Activated naive CD4-positive, alpha-beta T cell treated with anti-CD3 and anti-CD28 coated beads, Interleukin-2, amount 50 U/mL, for 24 hours (primary cell): ENCODE measurements around the gene SPATA2L.
A peak's percentile ranks its signal among the peaks of the same experiment; 100 is the strongest.

Experiments
- H3K27ac Mint-ChIP-seq: one replicate; pipeline ENCODE4 v1.8.0; 2021; ENCODE audit warnings: mild to moderate bottlenecking, mixed read lengths
- H3K27me3 Mint-ChIP-seq: one replicate; pipeline ENCODE4 v1.8.0; 2021; ENCODE audit warnings: mixed read lengths
- H3K36me3 Mint-ChIP-seq: one replicate; pipeline ENCODE4 v1.8.0; 2021; ENCODE audit warnings: mixed read lengths
- H3K4me1 Mint-ChIP-seq: one replicate; pipeline ENCODE4 v1.8.0; 2021; ENCODE audit warnings: mixed read lengths
- H3K4me3 Mint-ChIP-seq: one replicate; pipeline ENCODE4 v1.8.0; 2021; ENCODE audit warnings: mild to moderate bottlenecking, mixed read lengths
- H3K9me3 Mint-ChIP-seq: one replicate; pipeline ENCODE4 v1.8.0; 2021; ENCODE audit warnings: mixed read lengths

Gene SPATA2L

DNA sequence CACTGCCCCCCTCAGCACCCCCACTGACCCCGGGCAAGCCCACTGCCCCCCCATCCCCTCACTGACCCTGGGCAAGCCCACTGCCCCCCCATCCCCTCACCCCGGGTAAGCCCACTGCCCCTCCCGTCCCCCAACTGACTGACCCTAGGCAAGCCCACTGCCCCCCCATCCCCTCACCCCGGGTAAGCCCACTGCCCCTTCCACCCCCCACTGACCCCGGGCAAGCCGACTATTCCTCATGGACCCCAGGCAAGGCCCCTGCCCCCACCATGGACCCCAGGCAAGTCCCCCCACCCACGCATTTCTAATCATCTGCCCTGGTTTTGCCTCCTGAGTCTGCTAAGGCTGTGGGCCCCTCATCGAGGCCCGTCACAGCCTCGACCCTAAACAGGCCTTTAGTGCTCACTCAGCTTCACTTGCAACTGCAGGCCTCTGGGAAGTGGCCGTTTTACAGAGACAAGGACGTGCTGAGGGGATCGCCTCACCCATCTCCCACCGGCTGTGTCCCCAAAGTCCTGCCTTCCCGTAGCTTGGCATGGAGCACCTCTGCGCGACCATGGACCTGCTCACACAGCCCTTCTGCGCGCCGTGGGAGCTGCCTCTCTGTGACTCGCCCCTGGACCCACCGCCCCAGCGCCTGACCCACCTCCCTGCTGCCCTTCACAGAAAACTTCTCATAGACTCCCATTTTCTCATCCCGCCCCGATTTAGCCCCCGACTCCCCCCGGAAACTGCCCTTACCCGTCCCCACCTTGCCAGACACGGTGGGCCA, 15.6 kb upstream of the SPATA2L start:
- no peaks in the 10 kb centered on the region for H3K27me3 Mint-ChIP-seq
- H3K4me3 Mint-ChIP-seq: no peak overlapping the region
- peaks cover 24% of the 10 kb centered on the region for H3K4me1 Mint-ChIP-seq
- no peaks in the 10 kb centered on the region for H3K9me3 Mint-ChIP-seq
- H3K36me3 Mint-ChIP-seq: peaks cover 4% of the 10 kb centered on the region
- peak overlapping the region; percentile 23 for H3K27ac Mint-ChIP-seq

DNA sequence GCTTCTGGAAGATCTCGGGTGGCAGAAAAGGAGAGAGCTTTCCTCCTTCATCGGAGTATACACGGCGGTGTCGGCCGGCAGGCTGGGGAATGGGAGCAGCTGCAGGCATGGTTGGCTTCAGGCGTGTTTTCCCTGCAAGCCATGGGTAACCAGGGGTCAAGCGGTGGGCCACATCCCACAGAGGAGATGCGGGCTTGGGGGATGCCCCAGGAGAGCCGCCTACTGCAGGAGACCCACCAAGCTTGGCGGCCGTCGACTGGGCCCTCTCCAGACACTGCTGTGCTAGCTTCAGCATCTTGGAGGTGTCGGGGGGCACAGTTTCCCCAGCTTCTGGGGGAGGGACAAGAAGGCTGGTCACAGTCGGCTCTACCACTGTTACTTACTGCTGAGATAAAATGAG, 15.0 kb upstream of the SPATA2L start:
- no peaks in the 10 kb centered on the region for H3K9me3 Mint-ChIP-seq
- peaks cover 24% of the 10 kb centered on the region for H3K4me1 Mint-ChIP-seq
- no peaks in the 10 kb centered on the region for H3K27me3 Mint-ChIP-seq
- no peak overlapping the region for H3K4me3 Mint-ChIP-seq
- H3K27ac Mint-ChIP-seq: no peak overlapping the region
- H3K36me3 Mint-ChIP-seq: peaks cover 4% of the 10 kb centered on the region

DNA sequence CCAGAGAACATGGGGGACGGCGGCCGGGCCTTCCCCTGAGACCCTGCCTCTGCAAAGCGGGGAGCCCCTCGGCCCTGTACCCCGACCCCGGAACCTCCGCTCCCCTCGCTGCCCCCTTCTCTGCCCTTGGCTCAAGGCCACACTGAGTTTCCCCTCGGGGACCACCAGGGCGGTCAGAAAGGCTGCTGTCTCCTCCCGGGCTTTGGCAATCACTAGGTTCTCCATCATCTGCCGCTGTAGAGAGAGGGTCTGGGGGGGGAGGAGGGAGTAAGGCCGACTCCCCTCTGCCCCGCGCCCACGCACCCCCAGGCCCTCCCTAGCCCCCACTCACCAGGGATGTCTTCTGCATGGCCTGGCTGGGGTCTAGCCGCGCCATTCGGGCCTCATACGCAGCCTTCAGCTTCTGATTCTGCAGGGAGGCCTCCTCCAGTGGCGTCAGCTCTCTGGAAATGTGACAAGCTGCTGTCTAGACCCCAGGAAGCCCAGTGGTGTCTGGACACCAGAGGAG, 10.8 kb upstream of the SPATA2L start:
- no peaks in the 10 kb centered on the region for H3K27me3 Mint-ChIP-seq
- H3K4me1 Mint-ChIP-seq: peaks cover 6% of the 10 kb centered on the region
- H3K9me3 Mint-ChIP-seq: no peaks in the 10 kb centered on the region
- peaks cover 4% of the 10 kb centered on the region for H3K36me3 Mint-ChIP-seq
- H3K4me3 Mint-ChIP-seq: peak overlapping the region; percentile 80
- H3K27ac Mint-ChIP-seq: peak overlapping the region; percentile 72

DNA sequence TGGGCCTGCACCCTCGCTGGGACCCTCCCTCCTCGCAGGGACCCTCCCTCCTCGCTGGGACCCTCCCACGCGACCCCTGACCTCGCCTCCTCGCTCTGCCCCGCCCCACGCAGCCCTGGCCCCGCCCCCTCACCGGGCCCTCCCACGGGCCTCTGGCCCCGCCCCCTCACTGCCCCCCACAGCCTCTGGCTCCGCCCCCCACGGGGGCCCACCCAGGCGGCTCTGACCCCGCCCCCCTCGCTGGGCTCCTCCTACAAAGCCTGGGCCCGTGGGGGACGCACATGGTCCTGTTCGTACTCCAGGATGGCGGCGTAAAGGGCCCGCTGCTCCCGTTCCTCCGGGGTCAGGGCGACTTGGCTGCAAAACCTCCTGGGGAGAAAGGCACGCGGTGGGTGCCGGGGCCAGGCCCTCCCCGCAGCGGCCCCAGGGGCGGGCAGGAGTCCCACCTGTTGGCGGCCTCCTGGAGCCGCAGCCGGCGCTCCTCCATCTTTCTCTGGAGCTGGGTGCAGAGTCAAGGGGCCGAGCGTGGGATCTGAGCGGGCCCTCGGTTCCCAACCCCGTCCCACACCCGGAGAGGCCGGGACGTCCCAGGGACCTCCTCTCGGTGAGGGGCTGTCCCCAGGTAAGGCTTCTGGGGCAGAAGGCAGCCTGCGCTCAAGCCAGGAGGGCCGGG, 10.2 kb upstream of the SPATA2L start:
- H3K36me3 Mint-ChIP-seq: peaks cover 4% of the 10 kb centered on the region
- H3K27ac Mint-ChIP-seq: no peak overlapping the region
- H3K4me3 Mint-ChIP-seq: peak overlapping the region; percentile 80
- peaks cover 6% of the 10 kb centered on the region for H3K4me1 Mint-ChIP-seq
- no peaks in the 10 kb centered on the region for H3K27me3 Mint-ChIP-seq
- no peaks in the 10 kb centered on the region for H3K9me3 Mint-ChIP-seq

DNA sequence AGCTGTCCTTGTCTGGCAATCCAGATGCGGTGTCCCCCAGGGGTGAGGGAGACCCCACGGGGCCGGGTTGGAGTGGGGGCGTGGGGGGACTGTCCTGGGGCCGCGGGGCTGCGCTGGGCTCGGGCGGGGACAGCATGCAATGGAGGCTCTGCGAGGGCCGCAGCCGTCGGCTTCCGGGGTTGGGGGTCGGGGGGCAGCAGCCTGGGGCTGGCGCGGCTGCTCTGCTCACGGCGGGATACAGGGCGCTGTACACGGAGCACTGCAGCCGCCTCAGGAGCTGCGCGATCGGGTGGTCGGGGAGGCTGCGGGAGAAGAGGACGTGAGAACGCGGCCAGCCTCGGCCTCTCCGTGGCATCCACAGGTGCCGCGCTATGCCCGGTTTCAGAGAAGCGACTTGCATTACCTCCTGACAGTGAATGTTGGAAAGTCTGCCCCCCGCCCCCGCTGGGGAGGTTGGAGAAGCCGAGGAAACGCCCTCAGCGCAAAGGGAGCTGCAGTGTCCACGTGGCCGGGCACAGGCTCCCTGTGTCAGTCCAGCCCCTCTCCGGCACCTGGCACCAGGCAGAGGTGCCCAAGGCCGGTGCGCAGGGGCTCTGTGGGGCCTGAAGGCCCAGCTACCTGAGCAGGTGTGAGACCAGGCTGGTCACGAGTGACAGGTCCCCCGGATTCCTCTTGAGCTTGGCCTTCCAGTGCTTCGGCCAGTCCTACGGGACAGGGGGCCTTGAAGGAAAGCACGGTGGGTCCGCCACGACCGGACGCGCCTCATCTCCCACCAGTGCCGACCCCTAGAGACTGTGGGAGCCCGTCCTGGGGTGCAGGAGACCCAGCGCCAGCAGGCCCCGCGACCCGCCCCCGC, 9.4 kb upstream of the SPATA2L start:
- no peak overlapping the region for H3K27ac Mint-ChIP-seq
- H3K4me3 Mint-ChIP-seq: no peak overlapping the region
- peaks cover 13% of the 10 kb centered on the region for H3K4me1 Mint-ChIP-seq
- H3K27me3 Mint-ChIP-seq: no peaks in the 10 kb centered on the region
- no peaks in the 10 kb centered on the region for H3K9me3 Mint-ChIP-seq
- peaks cover 2% of the 10 kb centered on the region for H3K36me3 Mint-ChIP-seq

DNA sequence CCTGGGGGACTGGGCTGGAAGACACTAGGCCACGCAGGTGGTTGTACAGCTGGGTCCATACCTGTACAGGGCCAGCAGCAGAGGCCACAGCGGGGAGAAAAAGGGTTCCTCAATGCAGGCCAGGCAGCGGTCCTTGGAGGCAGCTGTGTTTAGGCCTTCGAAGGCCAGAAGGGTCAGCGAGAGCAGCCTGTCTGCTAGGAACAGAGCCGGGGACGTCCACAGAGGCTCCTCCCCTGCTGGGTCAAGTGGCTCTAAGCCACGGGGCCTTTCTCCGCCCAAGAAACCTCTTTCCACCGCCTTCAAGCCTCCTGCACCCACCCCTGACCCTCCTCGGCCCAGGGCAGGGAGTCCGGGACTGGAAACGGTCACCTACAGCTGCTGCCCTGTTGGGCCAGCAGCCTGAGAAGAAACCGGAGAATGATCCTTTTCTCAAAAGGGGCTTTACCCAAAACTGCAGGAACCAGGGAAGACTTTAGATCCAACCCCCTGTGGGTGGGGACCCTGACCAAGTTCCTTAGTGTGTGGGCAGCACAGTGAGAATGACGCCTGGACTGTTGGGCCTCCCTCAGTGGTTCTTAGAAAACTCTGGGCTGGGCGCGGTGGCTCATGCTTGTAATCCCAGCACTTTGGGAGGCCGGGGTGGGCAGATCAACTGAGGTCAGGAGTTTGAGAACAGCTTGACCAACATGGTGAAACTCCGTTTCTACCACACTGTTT, 8.4 kb upstream of the SPATA2L start:
- H3K27me3 Mint-ChIP-seq: no peaks in the 10 kb centered on the region
- H3K4me3 Mint-ChIP-seq: peak overlapping the region; percentile 30
- peaks cover 14% of the 10 kb centered on the region for H3K4me1 Mint-ChIP-seq
- H3K36me3 Mint-ChIP-seq: peaks cover under 1% of the 10 kb centered on the region
- H3K27ac Mint-ChIP-seq: peak overlapping the region; percentile 68
- no peaks in the 10 kb centered on the region for H3K9me3 Mint-ChIP-seq

DNA sequence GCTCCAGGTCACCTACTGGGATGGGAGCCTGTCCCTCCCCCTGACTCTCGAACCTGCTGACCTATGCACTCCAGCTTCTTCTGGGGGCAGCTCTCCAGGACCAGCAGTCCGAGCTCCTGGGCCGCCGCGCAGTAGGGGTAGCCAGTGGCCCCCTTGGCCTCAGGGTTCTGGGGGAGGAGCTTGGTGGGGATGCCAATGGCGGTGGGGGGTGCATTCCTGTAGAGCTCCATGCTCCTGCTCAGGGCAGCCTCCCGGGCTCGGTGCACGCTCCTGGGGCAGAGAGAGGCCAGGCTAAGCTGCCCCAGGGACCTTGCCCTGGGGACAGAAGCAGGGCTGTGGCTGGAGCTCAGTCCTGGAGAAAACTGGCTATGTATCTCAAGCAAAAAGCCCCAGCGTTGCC, 7.7 kb upstream of the SPATA2L start:
- Mint-ChIP-seq H3K9me3 (no peaks in the 10 kb centered on the region), H3K4me3 (no peak overlapping the region)

DNA sequence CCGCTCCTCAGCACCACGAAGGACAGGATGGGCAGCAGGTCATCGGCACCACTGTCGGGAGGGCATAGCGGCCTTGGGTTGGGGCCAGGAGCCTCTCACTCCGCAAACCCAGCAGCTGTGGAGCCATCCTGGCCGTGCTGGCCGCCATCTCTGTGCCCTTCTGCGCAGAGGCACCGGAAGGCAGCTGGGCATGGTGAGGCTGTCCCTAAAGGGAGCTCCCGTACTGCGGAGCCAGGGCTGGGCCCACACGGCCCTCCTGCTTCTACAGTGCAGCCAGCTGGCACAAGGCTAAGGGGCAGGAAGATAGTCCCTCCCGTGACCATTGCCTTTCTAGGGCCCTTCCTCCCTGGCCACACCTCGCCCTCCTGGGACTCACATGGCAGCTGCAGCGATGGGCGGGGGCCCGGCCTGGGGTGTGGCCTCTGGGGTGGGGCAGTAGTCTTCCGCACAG, 7.0 kb upstream of the SPATA2L start:
- Mint-ChIP-seq H3K4me1 (peaks cover 9% of the 10 kb centered on the region), H3K27ac (no peak overlapping the region), H3K9me3 (no peaks in the 10 kb centered on the region), H3K27me3 (no peaks in the 10 kb centered on the region), H3K36me3 (no peaks in the 10 kb centered on the region), H3K4me3 (no peak overlapping the region)

More for the DNA sequence above, 7.7 kb upstream of the SPATA2L start:
- H3K27ac Mint-ChIP-seq: no peak overlapping the region
- H3K36me3 Mint-ChIP-seq: no peaks in the 10 kb centered on the region
- H3K4me1 Mint-ChIP-seq: peaks cover 9% of the 10 kb centered on the region
- H3K27me3 Mint-ChIP-seq: no peaks in the 10 kb centered on the region

DNA sequence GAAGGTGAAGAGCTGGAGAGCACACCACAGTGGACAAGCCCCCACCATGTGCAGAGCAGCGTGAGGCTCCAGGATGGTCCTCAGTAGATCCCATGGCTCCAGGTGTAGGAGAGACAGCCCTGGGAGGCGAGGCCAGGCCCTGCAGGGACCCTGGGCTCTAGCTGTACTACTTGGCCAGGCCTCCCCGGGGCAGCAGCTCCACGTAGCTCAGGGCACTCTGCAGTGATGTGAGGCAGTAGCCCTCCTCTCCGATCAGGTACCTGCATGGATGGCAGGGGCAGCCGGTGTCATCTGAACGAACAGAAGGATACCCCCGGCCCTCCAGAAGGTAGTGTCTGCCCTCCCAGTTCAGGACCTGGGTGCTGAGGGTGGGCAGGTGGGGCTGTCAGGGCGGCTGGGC, 6.2 kb upstream of the SPATA2L start:
- no peaks in the 10 kb centered on the region for H3K27me3 Mint-ChIP-seq
- H3K4me3 Mint-ChIP-seq: no peak overlapping the region
- H3K4me1 Mint-ChIP-seq: peaks cover 10% of the 10 kb centered on the region
- no peaks in the 10 kb centered on the region for H3K36me3 Mint-ChIP-seq
- no peak overlapping the region for H3K27ac Mint-ChIP-seq
- no peaks in the 10 kb centered on the region for H3K9me3 Mint-ChIP-seq

DNA sequence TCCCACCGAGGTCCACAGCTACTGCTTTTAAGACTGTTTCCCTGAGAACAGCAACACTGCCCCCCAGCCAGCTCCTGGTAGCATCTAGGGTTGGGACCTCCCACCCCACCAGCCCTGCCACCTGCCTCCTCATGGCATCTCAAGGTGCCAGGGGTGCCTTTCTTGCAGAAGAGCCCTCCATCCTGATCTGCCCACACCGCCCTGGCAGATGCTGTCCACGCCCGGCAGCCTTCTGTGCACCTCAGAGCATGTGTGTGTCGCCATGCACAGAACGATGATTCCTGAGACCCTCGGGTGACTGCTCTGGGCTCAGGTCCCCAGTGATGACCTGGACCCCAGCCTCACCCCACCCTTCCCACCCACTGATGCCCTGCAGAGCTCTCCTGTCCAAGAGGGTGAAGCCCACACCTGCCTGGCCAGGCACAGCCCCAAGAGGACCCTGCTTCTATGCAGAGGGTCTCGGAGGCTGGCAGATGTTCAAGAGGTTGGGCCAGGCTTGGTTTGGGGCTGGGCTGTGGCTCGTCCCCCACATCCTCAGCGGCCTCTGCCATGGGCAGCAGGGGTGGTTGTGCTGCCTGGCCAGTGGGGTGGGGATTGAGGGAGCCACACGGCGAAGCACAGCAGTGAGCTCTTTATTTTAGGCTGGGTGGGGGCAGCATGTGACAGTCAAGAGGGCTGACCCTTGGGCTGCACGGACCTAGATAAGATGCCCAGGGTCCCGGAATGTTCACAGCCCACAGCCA, 5.2 kb upstream of the SPATA2L start:
- H3K27me3 Mint-ChIP-seq: no peaks in the 10 kb centered on the region
- H3K36me3 Mint-ChIP-seq: no peaks in the 10 kb centered on the region
- no peaks in the 10 kb centered on the region for H3K9me3 Mint-ChIP-seq
- H3K4me3 Mint-ChIP-seq: no peak overlapping the region
- peaks cover 14% of the 10 kb centered on the region for H3K4me1 Mint-ChIP-seq
- no peak overlapping the region for H3K27ac Mint-ChIP-seq

DNA sequence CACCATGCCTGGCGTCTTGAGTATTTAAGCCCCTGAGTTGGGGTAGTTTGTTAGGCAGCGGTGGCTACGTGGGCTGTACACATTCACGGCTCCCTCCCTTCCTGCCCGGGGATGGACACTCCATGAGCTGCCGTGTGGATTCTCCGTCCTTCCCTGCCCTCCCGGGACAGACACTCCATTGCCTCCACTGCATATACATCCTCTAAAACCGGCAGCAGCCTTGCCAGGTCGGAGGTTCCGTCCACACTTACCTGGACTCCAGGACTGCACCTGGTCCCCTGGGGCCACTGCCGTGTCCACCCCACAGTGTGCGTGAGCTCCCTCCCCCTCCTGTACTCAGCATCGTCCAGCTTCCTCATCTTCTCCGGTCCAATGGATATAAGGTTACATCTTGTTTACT, 3.5 kb upstream of the SPATA2L start:
- Mint-ChIP-seq H3K4me1 (peaks cover 19% of the 10 kb centered on the region), H3K9me3 (no peaks in the 10 kb centered on the region), H3K27me3 (no peaks in the 10 kb centered on the region), H3K4me3 (no peak overlapping the region), H3K27ac (no peak overlapping the region), H3K36me3 (no peaks in the 10 kb centered on the region)

DNA sequence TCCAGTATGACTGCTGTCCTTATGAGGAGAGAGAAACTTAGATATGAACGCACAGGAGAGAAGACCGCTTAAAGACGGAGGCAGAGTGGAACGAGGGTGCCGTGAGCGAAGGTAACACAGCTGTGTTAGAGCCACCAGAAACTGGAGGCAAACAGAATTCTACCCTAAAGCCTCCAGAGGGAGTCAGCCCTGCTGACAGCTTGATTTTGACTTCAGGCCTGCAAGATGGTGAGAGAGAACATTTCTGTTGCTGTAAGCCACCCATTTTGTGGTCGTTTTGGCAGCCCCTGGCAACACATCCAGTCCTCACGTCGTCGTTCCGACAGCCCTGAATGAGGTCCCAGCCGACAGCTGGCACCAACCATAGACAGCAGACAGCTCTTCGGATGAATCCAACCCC, 2.8 kb upstream of the SPATA2L start:
- H3K4me3 Mint-ChIP-seq: no peak overlapping the region
- H3K27me3 Mint-ChIP-seq: no peaks in the 10 kb centered on the region
- no peaks in the 10 kb centered on the region for H3K36me3 Mint-ChIP-seq

DNA sequence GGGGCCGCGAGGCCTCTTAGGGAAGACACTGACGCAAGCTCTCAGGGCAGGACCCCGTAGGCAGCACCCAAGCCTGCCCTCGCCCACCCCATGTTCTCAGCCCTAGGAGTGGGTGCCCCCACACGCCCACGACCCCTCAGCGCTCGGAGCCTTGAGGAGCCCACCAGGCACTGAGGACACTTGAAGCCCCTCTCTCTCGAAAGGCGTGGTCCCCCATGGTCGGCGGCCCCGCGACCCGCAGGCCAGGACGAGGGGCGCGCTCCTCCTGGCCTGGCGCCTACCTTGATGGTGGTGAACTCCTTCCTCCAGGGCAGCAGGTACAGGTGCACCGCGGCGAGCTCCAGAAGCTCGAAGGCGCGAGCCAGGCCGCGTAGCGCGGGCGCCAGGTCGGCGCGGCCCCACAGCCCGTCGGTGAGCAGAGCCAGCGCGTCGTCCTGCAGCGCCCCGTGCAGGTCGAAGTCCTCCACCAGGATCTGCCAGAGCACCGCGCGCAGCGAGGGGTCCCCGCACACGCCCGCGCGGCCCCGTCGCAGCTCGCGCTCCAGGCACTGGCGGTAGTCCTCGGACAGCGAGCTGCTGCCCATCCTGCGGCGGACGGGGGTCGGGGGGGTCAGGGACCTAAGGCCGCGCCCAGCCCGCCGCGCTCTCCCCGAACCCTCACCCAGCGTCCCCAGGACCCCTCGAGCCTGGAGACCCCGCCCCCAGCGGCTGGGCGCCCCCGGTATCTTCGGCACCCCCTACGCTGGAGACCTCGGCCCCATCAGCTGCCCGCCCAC, 668 bp downstream of the SPATA2L start:
- Mint-ChIP-seq H3K27me3 (no peaks in the 10 kb centered on the region), H3K27ac (no peak overlapping the region), H3K4me1 (peaks cover 23% of the 10 kb centered on the region), H3K9me3 (no peaks in the 10 kb centered on the region), H3K4me3 (peak overlapping the region; percentile 66), H3K36me3 (peaks cover 2% of the 10 kb centered on the region)

More for the DNA sequence above, 2.8 kb upstream of the SPATA2L start:
- H3K9me3 Mint-ChIP-seq: no peaks in the 10 kb centered on the region
- H3K4me1 Mint-ChIP-seq: peaks cover 23% of the 10 kb centered on the region
- no peak overlapping the region for H3K27ac Mint-ChIP-seq

DNA sequence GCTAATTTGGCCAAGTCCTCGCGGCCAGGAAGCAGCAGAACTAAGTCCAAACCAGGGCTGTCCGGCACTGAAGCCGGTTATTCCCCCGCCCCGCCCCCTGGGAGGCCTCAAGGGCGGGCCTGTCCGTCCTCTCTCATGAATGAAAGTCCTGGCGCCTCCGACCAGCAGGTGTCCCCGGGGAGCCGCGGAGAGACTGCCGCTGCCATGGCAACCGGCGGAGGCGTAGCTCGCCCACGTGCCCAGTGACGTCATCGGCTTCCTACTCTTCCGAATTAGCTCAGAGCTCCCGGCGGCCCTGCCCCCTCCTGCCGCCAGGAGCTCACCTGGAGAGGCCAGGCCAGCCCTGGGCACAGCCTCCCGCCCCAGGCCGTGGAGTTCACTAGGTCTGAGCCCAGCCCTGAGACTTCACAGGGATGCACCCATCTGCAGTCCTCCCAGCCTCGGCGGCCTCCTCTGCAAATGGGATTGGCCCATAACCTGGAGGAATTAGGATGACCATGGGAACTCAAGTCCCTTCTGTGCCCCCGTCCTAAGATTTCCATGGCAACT, 1.3 kb downstream of the SPATA2L start:
- Mint-ChIP-seq H3K27me3 (no peaks in the 10 kb centered on the region), H3K27ac (peak overlapping the region; percentile 79), H3K4me1 (peaks cover 22% of the 10 kb centered on the region), H3K36me3 (peaks cover 2% of the 10 kb centered on the region), H3K4me3 (peak overlapping the region; percentile 66), H3K9me3 (no peaks in the 10 kb centered on the region)
